ENCODE measurements around the gene GALNT16. TPM values are rescaled to one million over a fixed set of nuclear protein-coding genes. Genes with fewer than 3 reads are reported as not detected.

GALNT16 gene
- total RNA-seq, 1 donor from 2014 or later, result 124 TPM

DNA sequence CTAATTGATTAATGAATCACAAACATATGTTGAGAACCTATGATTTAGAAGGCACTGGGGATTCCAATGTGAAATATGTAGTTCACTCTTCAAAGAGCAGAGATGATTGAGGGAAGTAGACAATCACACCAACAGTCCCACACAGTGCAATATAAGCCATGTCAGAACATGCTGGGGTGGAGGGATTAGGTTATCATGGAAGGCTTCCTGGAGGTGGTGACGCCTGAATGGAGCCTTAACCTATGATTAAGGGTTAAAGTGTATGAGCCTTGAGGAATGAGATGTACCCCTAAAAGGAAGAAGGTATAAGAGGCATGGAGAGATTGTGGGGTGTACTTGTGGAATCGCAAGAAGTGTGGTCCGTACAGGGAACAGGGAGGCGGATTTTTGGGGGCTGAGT is 106.8 kb downstream of the GALNT16 start:
- Mint-ChIP-seq H3K9me3 (ENCODE audit: unreplicated experiment) (no peaks in the 10 kb centered on the region), H3K27me3 (ENCODE audit: unreplicated experiment) (no peaks in the 10 kb centered on the region), H3K36me3 (ENCODE audit: unreplicated experiment) (no peaks in the 10 kb centered on the region), H3K27ac (ENCODE audit: unreplicated experiment) (no peak overlapping the region), H3K4me3 (ENCODE audit: unreplicated experiment) (no peak overlapping the region), H3K4me1 (ENCODE audit: low read depth, unreplicated experiment) (peaks cover 13% of the 10 kb centered on the region)
- no peak for DNase-seq
- TF ChIP-seq, protein P1, sequence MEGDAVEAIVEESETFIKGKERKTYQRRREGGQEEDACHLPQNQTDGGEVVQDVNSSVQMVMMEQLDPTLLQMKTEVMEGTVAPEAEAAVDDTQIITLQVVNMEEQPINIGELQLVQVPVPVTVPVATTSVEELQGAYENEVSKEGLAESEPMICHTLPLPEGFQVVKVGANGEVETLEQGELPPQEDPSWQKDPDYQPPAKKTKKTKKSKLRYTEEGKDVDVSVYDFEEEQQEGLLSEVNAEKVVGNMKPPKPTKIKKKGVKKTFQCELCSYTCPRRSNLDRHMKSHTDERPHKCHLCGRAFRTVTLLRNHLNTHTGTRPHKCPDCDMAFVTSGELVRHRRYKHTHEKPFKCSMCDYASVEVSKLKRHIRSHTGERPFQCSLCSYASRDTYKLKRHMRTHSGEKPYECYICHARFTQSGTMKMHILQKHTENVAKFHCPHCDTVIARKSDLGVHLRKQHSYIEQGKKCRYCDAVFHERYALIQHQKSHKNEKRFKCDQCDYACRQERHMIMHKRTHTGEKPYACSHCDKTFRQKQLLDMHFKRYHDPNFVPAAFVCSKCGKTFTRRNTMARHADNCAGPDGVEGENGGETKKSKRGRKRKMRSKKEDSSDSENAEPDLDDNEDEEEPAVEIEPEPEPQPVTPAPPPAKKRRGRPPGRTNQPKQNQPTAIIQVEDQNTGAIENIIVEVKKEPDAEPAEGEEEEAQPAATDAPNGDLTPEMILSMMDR (IDR thresholded peaks at IDR 0.05; ENCODE audit: partially characterized antibody, unreplicated experiment), result no peak

DNA sequence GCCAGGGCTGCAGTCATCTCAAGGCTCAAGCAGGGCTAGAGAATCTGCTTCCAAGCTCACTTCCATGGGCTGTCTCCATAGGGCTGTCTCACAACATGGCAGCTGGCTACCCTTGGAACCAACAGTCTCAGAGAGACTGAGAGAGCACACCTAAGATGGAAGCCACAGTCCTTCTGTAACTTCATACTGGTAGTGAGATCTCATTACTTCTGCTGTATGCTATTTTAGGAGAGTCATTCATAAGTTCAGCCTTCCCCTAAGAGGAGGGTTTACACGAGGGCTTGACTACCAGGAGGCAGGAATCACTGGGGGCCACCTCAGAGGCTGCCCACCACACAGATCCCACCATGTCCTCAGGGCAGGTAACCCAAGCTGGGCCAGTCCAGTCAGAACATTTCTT is 108.4 kb downstream of the GALNT16 start:
- no peaks in the 10 kb centered on the region for H3K27me3 Mint-ChIP-seq (ENCODE audit: unreplicated experiment)
- no peak overlapping the region for H3K4me3 Mint-ChIP-seq (ENCODE audit: unreplicated experiment)
- DNase-seq, result no peak
- no peaks in the 10 kb centered on the region for H3K36me3 Mint-ChIP-seq (ENCODE audit: unreplicated experiment)
- no peak overlapping the region for H3K27ac Mint-ChIP-seq (ENCODE audit: unreplicated experiment)
- peaks cover 10% of the 10 kb centered on the region for H3K4me1 Mint-ChIP-seq (ENCODE audit: low read depth, unreplicated experiment)
- H3K9me3 Mint-ChIP-seq (ENCODE audit: unreplicated experiment), result peaks cover 2% of the 10 kb centered on the region
- TF ChIP-seq, protein P1 (IDR thresholded peaks at IDR 0.05; ENCODE audit: partially characterized antibody, unreplicated experiment), result no peak

GRCh38 chr14:69370061-69370460 is 110.1 kb downstream of the GALNT16 start:
- TF ChIP-seq, protein P1 (IDR thresholded peaks at IDR 0.05; ENCODE audit: partially characterized antibody, unreplicated experiment), result no peak
- no peak overlapping the region for H3K4me3 Mint-ChIP-seq (ENCODE audit: unreplicated experiment)
- DNase-seq, result no peak
- no peaks in the 10 kb centered on the region for H3K27me3 Mint-ChIP-seq (ENCODE audit: unreplicated experiment)
- peaks cover 3% of the 10 kb centered on the region for H3K36me3 Mint-ChIP-seq (ENCODE audit: unreplicated experiment)
- H3K9me3 Mint-ChIP-seq (ENCODE audit: unreplicated experiment), result peaks cover 2% of the 10 kb centered on the region
- peaks cover 10% of the 10 kb centered on the region for H3K4me1 Mint-ChIP-seq (ENCODE audit: low read depth, unreplicated experiment)
- no peak overlapping the region for H3K27ac Mint-ChIP-seq (ENCODE audit: unreplicated experiment)

GRCh38 chr14:69372146-69372545 is 112.2 kb downstream of the GALNT16 start:
- TF ChIP-seq, protein P1 (IDR thresholded peaks at IDR 0.05; ENCODE audit: partially characterized antibody, unreplicated experiment), result no peak
- peaks cover 17% of the 10 kb centered on the region for H3K36me3 Mint-ChIP-seq (ENCODE audit: unreplicated experiment)
- H3K9me3 Mint-ChIP-seq (ENCODE audit: unreplicated experiment), result peaks cover 2% of the 10 kb centered on the region

GRCh38 chr14:69373104-69373503 is 113.1 kb downstream of the GALNT16 start:
- Mint-ChIP-seq H3K36me3 (ENCODE audit: unreplicated experiment) (peaks cover 17% of the 10 kb centered on the region), H3K4me1 (ENCODE audit: low read depth, unreplicated experiment) (peaks cover 5% of the 10 kb centered on the region), H3K27ac (ENCODE audit: unreplicated experiment) (no peak overlapping the region), H3K4me3 (ENCODE audit: unreplicated experiment) (no peak overlapping the region), H3K9me3 (ENCODE audit: unreplicated experiment) (peaks cover 2% of the 10 kb centered on the region), H3K27me3 (ENCODE audit: unreplicated experiment) (no peaks in the 10 kb centered on the region)
- TF ChIP-seq, protein P1 (IDR thresholded peaks at IDR 0.05; ENCODE audit: partially characterized antibody, unreplicated experiment), result no peak
- no peak for DNase-seq

More at GRCh38 chr14:69372146-69372545, 112.2 kb downstream of the GALNT16 start:
- no peak overlapping the region for H3K27ac Mint-ChIP-seq (ENCODE audit: unreplicated experiment)
- H3K27me3 Mint-ChIP-seq (ENCODE audit: unreplicated experiment), result no peaks in the 10 kb centered on the region
- no peak for DNase-seq
- no peak overlapping the region for H3K4me3 Mint-ChIP-seq (ENCODE audit: unreplicated experiment)
- peaks cover 5% of the 10 kb centered on the region for H3K4me1 Mint-ChIP-seq (ENCODE audit: low read depth, unreplicated experiment)

Measured in glutamatergic neuron (in vitro differentiated cells).